IMR-90 (cell line): ENCODE measurements around the gene GRAMD4. TPM values are rescaled to one million over a fixed set of nuclear protein-coding genes. Genes with fewer than 3 reads are reported as not detected.

Experiments used
- ATAC-seq: fragments of 200-7000 bp; cut with Tn5 transposase; 2 replicates; pipeline ENCODE4 v1.9.1; 2020; ENCODE audit warnings: low read depth, mild to moderate bottlenecking, moderate library complexity
- BruUV-seq: library from RNA; stranded (reverse); fragments of 400-500 nt; replicated peaks from 2 replicates; lab custom pipeline; 2021; lab: Mats Ljungman, UMichigan
- CTCF ChIA-PET: fragments of 300-600 bp; formaldehyde crosslinking; extraction: SDS; loops from one replicate; lab custom pipeline; 2021; ENCODE audit warnings: antibody characterized with exemption; lab: Yijun Ruan, JAX
- POLR2A ChIA-PET: fragments of 300-600 bp; sonication (Branson Sonifier 250); formaldehyde crosslinking; loops from one replicate; lab custom pipeline; 2022; ENCODE audit warnings: antibody characterized with exemption; ENCODE audit not compliant: unreplicated experiment; lab: Charles Lee
- DNase-seq: peaks from one replicate; pipeline ENCODE4 v3.0.0; 2013
- H2AFZ ChIP-seq: replicated peaks from 2 replicates; pipeline ENCODE3; 2013; ENCODE audit warnings: low read length, mild to moderate bottlenecking; ENCODE audit not compliant: poor library complexity
- H2AK5ac ChIP-seq: 2 replicates; pipeline ENCODE4 v1.6.1; 2013; ENCODE audit warnings: low read depth, low read length, inconsistent platforms
- H2AK9ac ChIP-seq: replicated peaks from 2 replicates; pipeline ENCODE3; 2013; ENCODE audit warnings: mild to moderate bottlenecking, low read depth, low read length, moderate library complexity; ENCODE audit not compliant: poor library complexity
- H2BK120ac ChIP-seq: 2 replicates; pipeline ENCODE4 v1.6.1; 2013; ENCODE audit warnings: low read depth, low read length, inconsistent platforms
- H2BK15ac ChIP-seq: 3 replicates; pipeline ENCODE4 v1.6.1; 2013; ENCODE audit warnings: low read depth, low read length, inconsistent platforms
- H2BK20ac ChIP-seq: 2 replicates; pipeline ENCODE4 v1.6.1; 2013; ENCODE audit warnings: low read depth, mild to moderate bottlenecking, inconsistent platforms, low read length, moderate library complexity
- H2BK5ac ChIP-seq: 2 replicates; pipeline ENCODE4 v1.6.1; 2013; ENCODE audit warnings: mild to moderate bottlenecking, low read depth, low read length, inconsistent platforms; ENCODE audit not compliant: poor library complexity, severe bottlenecking
- H3K14ac ChIP-seq: replicated peaks from 2 replicates; pipeline ENCODE4 v1.6.1; 2013; ENCODE audit warnings: low read depth, low read length, inconsistent platforms
- H3K18ac ChIP-seq: 2 replicates; pipeline ENCODE4 v1.6.1; 2013; ENCODE audit warnings: low read depth, low read length, control low read depth
- H3K23ac ChIP-seq: 2 replicates; pipeline ENCODE4 v1.6.1; 2013; ENCODE audit warnings: low read depth, low read length, inconsistent platforms
- H3K27ac ChIP-seq: 2 replicates; pipeline ENCODE4 v1.5.1; 2013; ENCODE audit warnings: mild to moderate bottlenecking, control low read depth, low read length; ENCODE audit not compliant: insufficient read depth
- H3K27me3 ChIP-seq: 2 replicates; pipeline ENCODE4 v1.6.1; 2013; ENCODE audit warnings: low read length; ENCODE audit not compliant: control insufficient read depth, insufficient read depth
- H3K36me3 ChIP-seq: 2 replicates; pipeline ENCODE4 v1.6.1; 2013; ENCODE audit warnings: low read length, mixed read lengths; ENCODE audit not compliant: control insufficient read depth, insufficient read depth
- H3K4ac ChIP-seq: 2 replicates; pipeline ENCODE4 v1.6.1; 2013; ENCODE audit warnings: low read depth, low read length, inconsistent platforms
- H3K4me1 ChIP-seq: 2 replicates; pipeline ENCODE4 v1.6.1; 2013; ENCODE audit warnings: low read length, mixed read lengths; ENCODE audit not compliant: control insufficient read depth, insufficient read depth
- H3K4me2 ChIP-seq: 2 replicates; pipeline ENCODE4 v1.6.1; 2013; ENCODE audit warnings: low read depth, mild to moderate bottlenecking, control low read depth, low read length, moderate library complexity
- H3K4me3 ChIP-seq: 2 replicates; pipeline ENCODE4 v1.5.1; 2013; ENCODE audit warnings: low read depth, mild to moderate bottlenecking, control low read depth, low read length, moderate library complexity; ENCODE audit not compliant: insufficient read depth
- H3K56ac ChIP-seq: 2 replicates; pipeline ENCODE4 v1.6.1; 2013; ENCODE audit warnings: low read length, inconsistent platforms; ENCODE audit not compliant: insufficient read depth; ENCODE audit errors: extremely low read depth
- H3K79me1 ChIP-seq, 2 experiments: 2 replicates each; pipeline ENCODE4 v1.6.1; 2013; ENCODE audit warnings: low read length in 2 of 2, inconsistent platforms in 1 of 2, low read depth in 1 of 2
- H3K9ac ChIP-seq: 2 replicates; pipeline ENCODE4 v1.6.1; 2013; ENCODE audit warnings: low read depth, low read length, control low read depth
- H3K9me1 ChIP-seq: 2 replicates; pipeline ENCODE4 v1.6.1; 2013; ENCODE audit warnings: low read length, inconsistent platforms; ENCODE audit not compliant: insufficient read depth
- H3K9me3 ChIP-seq: 2 replicates; pipeline ENCODE4 v1.6.1; 2013; ENCODE audit warnings: low read length; ENCODE audit not compliant: control insufficient read depth, insufficient read depth
- H4K20me1 ChIP-seq: 2 replicates; pipeline ENCODE4 v1.6.1; 2013; ENCODE audit warnings: low read length, inconsistent platforms; ENCODE audit not compliant: insufficient read depth
- H4K5ac ChIP-seq: 2 replicates; pipeline ENCODE4 v1.6.1; 2013; ENCODE audit warnings: mild to moderate bottlenecking, low read depth, low read length, control low read depth
- H4K8ac ChIP-seq, 2 experiments: 2 replicates each; pipeline ENCODE4 v1.6.1; 2013; ENCODE audit warnings: low read depth in 2 of 2, low read length in 2 of 2, control low read depth in 1 of 2, inconsistent platforms in 1 of 2
- H4K91ac ChIP-seq: 2 replicates; pipeline ENCODE4 v1.6.1; 2013; ENCODE audit warnings: low read depth, low read length, inconsistent platforms; ENCODE audit not compliant: insufficient read depth
- BHLHE40 ChIP-seq: fragments of 150-350 bp; IDR thresholded peaks from 2 replicates; pipeline ENCODE4 v1.6.1; 2016; ENCODE audit warnings: mild to moderate bottlenecking, low read depth, low read length
- CEBPB ChIP-seq: IDR thresholded peaks from 2 replicates; pipeline ENCODE4 v1.6.1; 2012; ENCODE audit warnings: low read depth, low read length, improper control_type of control experiment
- CHD1 ChIP-seq: IDR thresholded peaks from 2 replicates; pipeline ENCODE4 v1.6.1; 2012; ENCODE audit warnings: low read depth, low read length, improper control_type of control experiment
- CTCF ChIP-seq: conservative IDR thresholded peaks from 2 replicates; pipeline ENCODE4 v1.5.1; 2012; ENCODE audit warnings: mild to moderate bottlenecking, low read depth, low read length, improper control_type of control experiment
- ELK1 ChIP-seq: fragments of 150-350 bp; IDR thresholded peaks from 2 replicates; pipeline ENCODE4 v1.6.1; 2016; ENCODE audit warnings: low read depth, mild to moderate bottlenecking, low read length, moderate library complexity, borderline replicate concordance
- FOS ChIP-seq: fragments of 150-350 bp; IDR thresholded peaks from 2 replicates; pipeline ENCODE4 v1.6.1; 2016; ENCODE audit warnings: low read depth, low read length
- MAFK ChIP-seq: IDR thresholded peaks from 2 replicates; pipeline ENCODE4 v1.6.1; 2012; ENCODE audit warnings: low read depth, low read length, improper control_type of control experiment
- MAZ ChIP-seq: IDR thresholded peaks from 2 replicates; pipeline ENCODE4 v1.6.1; 2012; ENCODE audit warnings: low read depth, mild to moderate bottlenecking, low read length, improper control_type of control experiment, moderate library complexity, borderline replicate concordance
- MXI1 ChIP-seq: IDR thresholded peaks from 2 replicates; pipeline ENCODE4 v1.6.1; 2012; ENCODE audit warnings: low read depth, mild to moderate bottlenecking, low read length, moderate library complexity, borderline replicate concordance
- NFE2L2 ChIP-seq: fragments of 150-350 bp; IDR thresholded peaks from 2 replicates; pipeline ENCODE4 v1.6.1; 2016; ENCODE audit warnings: low read depth, mild to moderate bottlenecking, low read length
- POLR2A ChIP-seq: IDR thresholded peaks from 2 replicates; pipeline ENCODE4 v1.6.1; 2012; ENCODE audit warnings: mild to moderate bottlenecking, low read depth, low read length
- RAD21 ChIP-seq: IDR thresholded peaks from 2 replicates; pipeline ENCODE4 v1.6.1; 2012; ENCODE audit warnings: low read length, improper control_type of control experiment
- RCOR1 ChIP-seq: IDR thresholded peaks from 2 replicates; pipeline ENCODE4 v1.6.1; 2012; ENCODE audit warnings: mild to moderate bottlenecking, low read length, improper control_type of control experiment; ENCODE audit not compliant: insufficient replicate concordance
- RFX5 ChIP-seq: IDR thresholded peaks from 2 replicates; pipeline ENCODE4 v1.8.0; 2012; ENCODE audit warnings: low read depth, mild to moderate bottlenecking, low read length, moderate library complexity
- SMC3 ChIP-seq: fragments of 150-350 bp; IDR thresholded peaks from 2 replicates; pipeline ENCODE4 v1.6.1; 2016; ENCODE audit warnings: low read depth, mild to moderate bottlenecking, antibody characterized with exemption, low read length, moderate library complexity
- USF2 ChIP-seq: fragments of 150-350 bp; IDR thresholded peaks from 2 replicates; pipeline ENCODE4 v1.6.1; 2017; ENCODE audit warnings: mild to moderate bottlenecking, antibody characterized with exemption, low read length, low read depth
- WGBS, 2 experiments: methylation state at CpG; one replicate each; pipeline versions ENCODE4 v1.1.5 to v1.1.7; 2013; ENCODE audit warnings: missing lambda C conversion rate in 2 of 2; ENCODE audit not compliant: insufficient read length in 1 of 2; ENCODE audit errors: extremely low coverage in 2 of 2; 5-methylcytosine and 5-hydroxymethylcytosine counted together
- dilution Hi-C: fragments of 300-500 bp; cut with HindIII; formaldehyde crosslinking; loops from one replicate; pipeline ENCODE4 v1.14.3; 2018; ENCODE audit warnings: low sequenced_read_pairs; ENCODE audit not compliant: unreplicated experiment
- in situ Hi-C: fragments of 300-500 bp; cut with MboI; formaldehyde crosslinking; loops from 3 replicates; pipeline ENCODE4 v1.14.3; 2019; ENCODE audit warnings: low sequenced_read_pairs, inconsistent platforms, mixed read lengths
- intact Hi-C: fragments of 100-400 bp; cut with micrococcal nuclease; formaldehyde crosslinking; loops from 2 replicates; pipeline ENCODE4 v1.10.0; 2022
- polyA plus RNA-seq, 3 experiments: library from polyadenylated mRNA; depleted of rRNA; stranded (reverse); fragments of >200 nt; gene quantifications; 2 replicates each; pipeline ENCODE4 v1.2.3, GENCODE V29; 2012; ENCODE audit warnings: low replicate concordance in 1 of 3
- total RNA-seq: library from RNA; depleted of rRNA; stranded (reverse); fragments of >200 nt; gene quantifications from 2 replicates; pipeline ENCODE4 v1.2.3, GENCODE V29; 2012

GRAMD4 gene
- total and polyA plus RNA-seq, 2 of the 4 experiments (the other 2 are of a cell fraction), result 2.7 to 5.8 TPM

GRCh38 chr22:46633334-46633890 is 13.2 kb downstream of the GRAMD4 start:
- Histone ChIP-seq H3K4me1 (peaks cover 4% of the 10 kb centered on the region), H3K4ac (no peak overlapping the region), H2BK5ac (no peak overlapping the region), H4K5ac (no peak overlapping the region), H3K9me1 (no peaks in the 10 kb centered on the region), H3K27ac (no peak overlapping the region), H3K14ac (no peak overlapping the region), H3K27me3 (no peaks in the 10 kb centered on the region), H2AK5ac (no peak overlapping the region), H3K79me1 (no peaks in the 10 kb centered on the region), H2AK9ac (no peak overlapping the region), H3K4me2 (no peak overlapping the region), H3K9ac (no peak overlapping the region), H2BK15ac (no peak overlapping the region), H3K4me3 (no peak overlapping the region), H4K91ac (no peak overlapping the region), H3K9me3 (no peaks in the 10 kb centered on the region), H2BK120ac (no peak overlapping the region), H3K36me3 (peaks cover 4% of the 10 kb centered on the region; the same call in 1 of the 2 replicates), H4K20me1 (no peaks in the 10 kb centered on the region), H3K18ac (no peak overlapping the region), H4K8ac (no peak overlapping the region), H3K56ac (no peak overlapping the region), H3K23ac (no peak overlapping the region), H2AFZ (no peak overlapping the region), H2BK20ac (no peak overlapping the region)
- dilution Hi-C loops, result no loop called here
- POLR2A ChIA-PET, result no interaction called here
- CTCF ChIA-PET, result no interaction called here
- WGBS, 2 experiments, result 77% methylated on average over 4 of the region's 10 CpGs; no CpG with 5 or more reads in 1 of the 2 experiments
- DNase-seq, result no peak
- in situ Hi-C loops, result no loop called here
- intact Hi-C loops, result no loop called here
- BruUV-seq, result no TSS peak
- no peak for ATAC-seq
- TF ChIP-seq MXI1 (no peak), CEBPB (no peak), FOS (no peak), MAFK (no peak), RFX5 (no peak), CHD1 (no peak), CTCF (no peak), RCOR1 (no peak), ELK1 (no peak), USF2 (no peak), NFE2L2 (no peak), BHLHE40 (no peak), SMC3 (no peak), POLR2A (no peak), RAD21 (no peak), MAZ (no peak)
